H1 (cell line): ENCODE measurements around the gene CTCF. TPM values are rescaled to one million over a fixed set of nuclear protein-coding genes. Genes with fewer than 3 reads are reported as not detected.

Experiments used
- CTCF ChIA-PET: fragments of 300-600 bp; sonication (Branson Sonifier 250); formaldehyde crosslinking; loops from one replicate; lab custom pipeline; 2021; ENCODE audit not compliant: partially characterized antibody; lab: Charles Lee
- POLR2A ChIA-PET: fragments of 300-600 bp; sonication (Branson Sonifier 250); formaldehyde crosslinking; loops from one replicate; lab custom pipeline; 2021; ENCODE audit warnings: inconsistent platforms; ENCODE audit not compliant: partially characterized antibody; lab: Charles Lee
- DNase-seq, 2 experiments: peaks; one replicate each; pipeline versions ENCODE4 v3.0.0 to v3.0.0-alpha.2; 2010 to 2022; ENCODE audit warnings: low spot score in 2 of 2, low read depth in 1 of 2, mixed read lengths in 1 of 2
- FAIRE-seq: peaks from 2 replicates; lab custom pipeline; 2011; peaks lifted over from hg19 to GRCh38; lab: Jason Lieb, UNC
- H2AFZ ChIP-seq: 2 replicates; pipeline ENCODE4 v1.8.1; 2012; ENCODE audit warnings: low read length, inconsistent platforms
- H2AK5ac ChIP-seq: 2 replicates; pipeline ENCODE4 v1.6.1; 2013; ENCODE audit warnings: low read depth, low read length
- H2BK120ac ChIP-seq: replicated peaks from 2 replicates; pipeline ENCODE3; 2013; ENCODE audit warnings: low read depth, low read length, inconsistent platforms
- H2BK12ac ChIP-seq: 2 replicates; pipeline ENCODE4 v1.6.1; 2013; ENCODE audit warnings: low read depth, low read length
- H2BK15ac ChIP-seq: 2 replicates; pipeline ENCODE4 v1.6.1; 2013; ENCODE audit warnings: low read length
- H2BK20ac ChIP-seq: 2 replicates; pipeline ENCODE4 v1.6.1; 2013; ENCODE audit warnings: low read length
- H2BK5ac ChIP-seq: 2 replicates; pipeline ENCODE4 v1.6.1; 2013; ENCODE audit warnings: low read depth, low read length
- H3K14ac ChIP-seq: 2 replicates; pipeline ENCODE4 v1.6.1; 2013; ENCODE audit warnings: inconsistent platforms; ENCODE audit not compliant: insufficient read length
- H3K18ac ChIP-seq: 2 replicates; pipeline ENCODE4 v1.6.1; 2013; ENCODE audit warnings: low read length; ENCODE audit errors: extremely low read depth
- H3K23ac ChIP-seq: 2 replicates; pipeline ENCODE4 v1.6.1; 2013; ENCODE audit warnings: inconsistent platforms; ENCODE audit not compliant: insufficient read length
- H3K23me2 ChIP-seq: 2 replicates; pipeline ENCODE4 v1.6.1; 2013; ENCODE audit warnings: low read depth, low read length
- H3K27ac ChIP-seq: 2 replicates; pipeline ENCODE4 v1.6.1; 2011; ENCODE audit warnings: low read depth, low read length, inconsistent platforms
- H3K27me3 ChIP-seq, 4 experiments: replicated peaks in 1 of 4; 1 replicate in 1 of 4; 2 replicates in 3 of 4; pipeline versions ENCODE4 v1.6.1 to v1.8.1; 2011 to 2013; ENCODE audit warnings: low read length in 3 of 4, mild to moderate bottlenecking in 3 of 4, inconsistent platforms in 2 of 4, mixed read lengths in 2 of 4, moderate library complexity in 1 of 4; ENCODE audit not compliant: control insufficient read depth in 3 of 4, insufficient read depth in 3 of 4; ENCODE audit errors: extremely low read depth in 1 of 4
- H3K36me3 ChIP-seq, 4 experiments: 2 replicates each; pipeline versions ENCODE4 v1.6.1 to v1.8.1; 2011 to 2013; ENCODE audit warnings: mild to moderate bottlenecking in 4 of 4, low read length in 3 of 4, moderate library complexity in 2 of 4, control low read depth in 1 of 4, inconsistent platforms in 1 of 4; ENCODE audit not compliant: insufficient read depth in 4 of 4, control insufficient read depth in 2 of 4
- H3K4ac ChIP-seq: replicated peaks from 2 replicates; pipeline ENCODE3; 2013; ENCODE audit warnings: low read length, low read depth, mixed read lengths, inconsistent platforms; ENCODE audit not compliant: insufficient read length
- H3K4me1 ChIP-seq, 4 experiments: replicated peaks in 1 of 4; 1 replicate in 1 of 4; 2 replicates in 3 of 4; pipeline versions ENCODE4 v1.6.1 to v1.8.1; 2011 to 2013; ENCODE audit warnings: low read length in 3 of 4, inconsistent platforms in 2 of 4, mixed read lengths in 1 of 4; ENCODE audit not compliant: insufficient read depth in 4 of 4, control insufficient read depth in 3 of 4
- H3K4me2 ChIP-seq, 2 experiments: 2 replicates each; pipeline versions ENCODE4 v1.6.1 to v1.8.1; 2011 to 2013; ENCODE audit warnings: low read depth in 2 of 2, low read length in 2 of 2, control low read depth in 1 of 2, inconsistent platforms in 1 of 2, mild to moderate bottlenecking in 1 of 2; ENCODE audit not compliant: insufficient read depth in 1 of 2
- H3K4me3 ChIP-seq, 4 experiments: fragments of 200-600, 300-600 bp in 1 of 4; sonication (generic), shearing (Covaris generic), sonication (Bioruptor Twin) in 1 of 4; 2 replicates each; pipeline versions ENCODE4 v1.5.1 to v1.8.1; 2011 to 2016; ENCODE audit warnings: low read length in 4 of 4, low read depth in 3 of 4, control low read depth in 2 of 4, inconsistent platforms in 2 of 4, mild to moderate bottlenecking in 2 of 4, mixed read lengths in 1 of 4, moderate library complexity in 1 of 4; ENCODE audit not compliant: insufficient read depth in 2 of 4; ENCODE audit errors: extremely low read depth in 1 of 4
- H3K56ac ChIP-seq: replicated peaks from 2 replicates; pipeline ENCODE3; 2013; ENCODE audit warnings: low read depth, mild to moderate bottlenecking, mixed read lengths, low read length, inconsistent platforms; ENCODE audit not compliant: insufficient read length
- H3K79me1 ChIP-seq: 2 replicates; pipeline ENCODE4 v1.6.1; 2013; ENCODE audit warnings: low read depth, low read length, control low read depth
- H3K79me2 ChIP-seq, 2 experiments: 2 replicates each; pipeline versions ENCODE4 v1.6.1 to v1.8.1; 2012 to 2013; ENCODE audit warnings: low read length in 2 of 2, mild to moderate bottlenecking in 2 of 2, inconsistent platforms in 1 of 2; ENCODE audit not compliant: insufficient read depth in 2 of 2, control insufficient read depth in 1 of 2
- H3K9ac ChIP-seq, 4 experiments: replicated peaks in 1 of 4; 1 replicate in 1 of 4; 2 replicates in 3 of 4; pipeline versions ENCODE4 v1.6.1 to v1.8.1; 2011 to 2013; ENCODE audit warnings: low read depth in 3 of 4, low read length in 3 of 4, control low read depth in 2 of 4, mild to moderate bottlenecking in 2 of 4, moderate library complexity in 2 of 4, inconsistent platforms in 1 of 4; ENCODE audit errors: extremely low read depth in 1 of 4
- H3K9me3 ChIP-seq, 2 experiments: 2 replicates each; pipeline versions ENCODE4 v1.6.1 to v1.8.1; 2012 to 2013; ENCODE audit warnings: mild to moderate bottlenecking in 2 of 2, moderate library complexity in 2 of 2, control low read depth in 1 of 2, inconsistent platforms in 1 of 2, low read depth in 1 of 2, low read length in 1 of 2, mixed read lengths in 1 of 2; ENCODE audit not compliant: insufficient read depth in 2 of 2
- H4K20me1 ChIP-seq, 2 experiments: replicated peaks in 1 of 2; 2 replicates each; pipeline versions ENCODE3 to v1.8.1; 2011 to 2013; ENCODE audit warnings: inconsistent platforms in 2 of 2, low read length in 2 of 2, mild to moderate bottlenecking in 1 of 2; ENCODE audit not compliant: insufficient read depth in 2 of 2, control insufficient read depth in 1 of 2
- H4K5ac ChIP-seq: 2 replicates; pipeline ENCODE4 v1.6.1; 2013; ENCODE audit warnings: low read length, low read depth, mixed read lengths, inconsistent platforms; ENCODE audit not compliant: insufficient read length
- H4K8ac ChIP-seq: 2 replicates; pipeline ENCODE4 v1.8.0; 2013; ENCODE audit warnings: mild to moderate bottlenecking, moderate library complexity, low read length, inconsistent platforms; ENCODE audit not compliant: insufficient read depth; ENCODE audit errors: extremely low read depth
- H4K91ac ChIP-seq: replicated peaks from 2 replicates; pipeline ENCODE3; 2013; ENCODE audit warnings: low read length, mixed read lengths, inconsistent platforms; ENCODE audit not compliant: insufficient read length
- KDM4A ChIP-seq: IDR thresholded peaks from one replicate; pipeline ENCODE4 v1.7.1; 2012; ENCODE audit warnings: low read depth, mild to moderate bottlenecking, moderate library complexity, low read length, inconsistent platforms; ENCODE audit not compliant: severe bottlenecking
- TAF1 ChIP-seq: IDR thresholded peaks from 2 replicates; pipeline ENCODE4 v1.6.1; 2011; ENCODE audit warnings: mild to moderate bottlenecking, low read depth, low read length
- WGBS, 2 experiments: shearing (Covaris generic) in 1 of 2; methylation state at CpG; one replicate each; pipeline versions ENCODE4 v1.1.6 to v1.1.7; 2013 to 2015; ENCODE audit warnings: low lambda C conversion rate in 2 of 2, mixed read lengths in 2 of 2, inconsistent platforms in 1 of 2, low coverage in 1 of 2, missing lambda C conversion rate in 1 of 2; ENCODE audit not compliant: insufficient replicate concordance in 2 of 2, insufficient coverage in 1 of 2, insufficient read length in 1 of 2; ENCODE audit errors: extremely low coverage in 1 of 2, missing lambda C conversion rate in 1 of 2; 5-methylcytosine and 5-hydroxymethylcytosine counted together
- polyA plus RNA-seq, 7 experiments: library from polyadenylated mRNA; depleted of rRNA in 3 of 7; stranded (reverse) in 5 of 7; unstranded in 2 of 7; fragments of >200 nt in 5 of 7; fragments of 200-250 nt in 2 of 7; gene quantifications; 1 replicate in 5 of 7; 2 replicates in 1 of 7; 4 replicates in 1 of 7; pipeline versions ENCODE4 v1.2.1 to v1.2.3, GENCODE V29; 2011 to 2013; ENCODE audit warnings: missing spikeins in 2 of 7, mixed read lengths in 2 of 7
- total RNA-seq: library from RNA; stranded (reverse); fragmentation: NEBNext Ultra II Directional; extraction: Animal tissue kit (Norgen Biotek cat#: 25700); gene quantifications from 2 replicates; pipeline ENCODE4 v1.2.1, GENCODE V29; 2021

Gene CTCF
- total and polyA plus RNA-seq, 2 of the 8 experiments (the other 6 are each of a cell fraction or from before 2014, with no cell fraction given), result 32.4 to 66.0 TPM

DNA sequence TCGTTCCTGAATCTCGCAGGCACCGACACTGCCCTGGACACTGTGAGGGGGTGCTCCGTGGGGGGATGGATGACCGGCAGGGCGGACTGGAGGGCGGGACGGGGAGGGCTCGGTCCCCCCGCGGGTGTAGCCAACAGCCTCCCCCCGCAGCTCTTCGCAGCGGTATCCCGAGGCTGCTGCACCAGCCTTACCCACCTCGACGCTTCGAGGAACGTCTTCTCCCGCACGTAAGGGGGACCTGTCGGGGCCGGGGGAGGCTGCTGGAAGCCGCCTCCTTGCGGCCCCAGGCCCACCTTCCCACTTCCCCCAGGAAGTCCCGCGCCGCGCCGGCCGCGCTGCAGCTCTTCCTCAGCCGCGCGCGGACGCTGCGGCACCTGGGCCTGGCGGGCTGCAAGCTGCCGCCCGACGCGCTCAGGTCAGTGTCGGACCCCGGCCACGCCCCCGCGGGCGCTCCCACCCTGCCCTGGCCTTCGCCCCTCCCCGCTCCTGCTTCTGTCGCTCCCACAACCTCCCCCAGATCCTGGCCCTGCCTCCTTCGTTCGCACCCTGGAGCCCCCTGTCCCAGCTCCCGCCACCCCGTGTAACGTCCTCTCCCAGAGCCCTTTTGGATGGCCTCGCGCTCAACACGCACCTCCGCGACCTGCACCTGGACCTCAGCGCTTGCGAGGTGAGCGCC is 85.9 kb downstream of the CTCF start:
- H3K27me3 ChIP-seq, result peaks cover 3 to 33% (median 19%) of the 10 kb centered on the region in 4 experiments; a peak in 6 of 7 replicates
- POLR2A ChIA-PET, result interaction anchor here (0.7 to 3.4 kb wide), 9 partner anchors 9 to 167 kb away, joined by 3 to 13 read pairs (median 4); partner anchors contain the start of genes ATP6V0D1, CTCF and RIPOR1
- no peak overlapping the region for H3K9ac ChIP-seq
- peak overlapping the region; percentile 35 for H4K8ac ChIP-seq
- no peak overlapping the region for H3K18ac ChIP-seq
- H3K4me1 ChIP-seq, result peaks cover 0 to 18% (median 8%) of the 10 kb centered on the region in 4 experiments; a peak in 5 of 7 replicates
- no peaks in the 10 kb centered on the region for H3K36me3 ChIP-seq
- WGBS, 2 experiments, result 76% methylated on average over 38 of the region's 65 CpGs; no CpG with 5 or more reads in 1 of the 2 experiments
- H2BK5ac ChIP-seq, result no peak overlapping the region
- TF ChIP-seq KDM4A, result peak; percentile 17
- TF ChIP-seq TAF1, result no peak
- no peak overlapping the region for H3K14ac ChIP-seq
- H2BK12ac ChIP-seq, result no peak overlapping the region
- H2AK5ac ChIP-seq, result no peak overlapping the region
- no peaks in the 10 kb centered on the region for H3K9me3 ChIP-seq
- no peak overlapping the region for H4K5ac ChIP-seq
- no peaks in the 10 kb centered on the region for H3K79me1 ChIP-seq
- no peak overlapping the region for H4K91ac ChIP-seq
- DNase-seq, result peak in 1 of 2 experiments; percentile 61
- H2BK15ac ChIP-seq, result no peak overlapping the region
- H4K20me1 ChIP-seq, result peaks cover 5 to 15% of the 10 kb centered on the region in 2 experiments
- no peak overlapping the region for H3K27ac ChIP-seq
- no peak overlapping the region for H2BK20ac ChIP-seq
- H3K56ac ChIP-seq, result no peak overlapping the region
- H3K4ac ChIP-seq, result no peak overlapping the region
- H3K23ac ChIP-seq, result no peak overlapping the region
- CTCF ChIA-PET, result interaction anchor here (0.6 to 18.0 kb wide), 18 partner anchors 10 to 154 kb away, joined by 3 to 202 read pairs (median 6); partner anchors contain the start of genes ACD, C16orf86, CTCF and ENKD1
- no peak overlapping the region for H2BK120ac ChIP-seq
- no peaks in the 10 kb centered on the region for H3K79me2 ChIP-seq
- FAIRE-seq, result no peak
- peak overlapping the region in 1 of 2 experiments; percentile 49; a peak in 3 of 4 replicates for H3K4me2 ChIP-seq
- 0 out of 8 replicates have a peak overlapping the region, but pooled peaks of 1 of the 4 experiments have one; percentile 4 for H3K4me3 ChIP-seq
- peaks cover 8% of the 10 kb centered on the region; the same call in 1 of the 2 replicates for H3K23me2 ChIP-seq
- H2AFZ ChIP-seq, result no peak overlapping the region
